Putamen (tissue), 1 donor: Measurements from ENCODE around the gene ZNF354C.
A peak's percentile ranks its signal among the peaks of the same experiment; 100 is the strongest.
"Not testable (repeated sequence)": the region's sequence is repeated elsewhere in the genome, so short reads cannot be mapped to it uniquely, and the experiment has no call there.

Experiments used
- DNase-seq: peaks from one replicate; pipeline ENCODE4 v3.0.0-alpha.2; 2016; ENCODE audit warnings: low spot score

Gene ZNF354C

DNA sequence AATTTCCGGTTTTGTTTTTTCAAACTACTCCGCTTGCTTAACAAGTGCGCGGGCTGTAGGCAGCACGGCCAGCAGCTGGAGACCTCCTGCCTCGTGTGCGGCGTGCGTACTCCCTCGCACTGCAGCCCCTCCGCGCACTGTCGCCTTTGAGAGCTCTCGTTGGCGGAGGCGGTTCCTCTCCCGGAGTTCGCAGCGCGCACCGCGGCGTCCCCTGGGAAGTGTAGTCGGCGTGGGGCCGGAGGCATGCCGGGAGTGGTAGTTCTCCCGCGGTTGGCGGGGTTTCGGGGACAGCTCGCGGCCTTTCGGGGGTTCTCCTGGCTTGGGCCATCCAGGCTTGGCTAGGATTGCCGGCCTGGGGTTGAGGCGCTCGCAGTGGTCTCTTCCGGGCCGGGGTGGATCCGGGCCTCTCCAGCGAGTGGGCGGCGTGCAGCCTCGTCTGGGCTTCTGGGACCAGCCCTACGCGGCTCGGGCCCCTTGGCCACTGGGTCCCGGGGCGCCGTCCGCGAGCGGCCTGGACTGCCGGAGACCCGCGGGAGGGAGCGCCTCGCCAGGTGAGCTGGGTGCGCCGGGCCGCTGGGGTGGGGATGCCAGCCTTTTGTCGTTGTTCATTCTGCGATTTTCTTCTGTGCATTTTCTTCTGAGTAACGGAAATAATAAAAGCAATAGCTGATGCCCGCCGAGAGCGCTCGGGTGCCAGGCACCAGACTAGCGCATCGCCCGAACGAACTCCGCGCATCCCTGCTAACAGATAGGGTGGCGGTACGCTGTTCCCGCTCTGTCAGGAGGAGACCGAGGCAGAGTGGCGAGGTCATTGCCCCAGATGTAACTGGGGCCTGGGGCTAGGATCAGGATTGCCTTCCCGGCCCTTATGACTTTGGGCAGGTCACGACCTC is at the start of gene ZNF354C:
Gene ZNF354C, plus strand, starts transcription at position 258 of the 893 bp plus-strand sequence. CDS start 1,696 bp downstream, outside the sequence.
- peak; percentile 85 for DNase-seq

DNA sequence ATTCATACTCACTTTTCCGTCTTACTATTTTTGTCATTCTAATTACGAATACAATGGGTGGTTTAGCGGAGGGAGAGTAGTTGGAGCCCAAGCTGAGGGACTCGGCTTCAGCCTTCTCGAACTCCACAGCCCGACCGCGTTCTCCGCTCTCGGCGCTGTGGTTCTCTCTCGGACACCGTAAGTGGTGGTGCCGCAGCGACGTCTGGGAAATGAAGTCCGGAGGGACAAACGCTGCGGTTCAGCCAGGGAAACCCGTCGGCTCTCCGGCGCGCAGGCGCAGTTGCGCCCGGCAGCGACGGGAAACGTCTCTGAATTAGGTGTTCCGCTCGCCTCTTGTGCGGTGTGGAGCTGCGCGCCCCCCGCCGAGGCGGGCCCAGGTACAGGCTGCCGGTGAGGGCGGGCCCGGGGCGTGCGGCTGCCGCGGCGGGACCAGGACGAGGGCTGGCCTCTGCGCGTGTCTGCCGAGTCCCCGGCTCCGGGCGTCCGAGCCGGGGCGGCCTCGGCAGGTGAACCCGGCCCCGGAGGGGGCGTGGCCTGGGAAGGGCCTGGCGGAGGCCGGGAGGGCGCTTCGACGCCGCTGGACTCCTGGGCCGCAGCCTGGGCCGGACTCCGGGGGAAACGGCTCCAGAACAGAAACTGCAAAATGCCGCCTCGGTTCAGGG is 36.5 kb upstream of the ZNF354C start, which contains the start of gene ZNF879:
Gene ZNF879, plus strand, starts transcription at position 277 of the 662 bp plus-strand sequence. CDS start 1,201 bp downstream, outside the sequence.
- peak; percentile 93 for DNase-seq

DNA sequence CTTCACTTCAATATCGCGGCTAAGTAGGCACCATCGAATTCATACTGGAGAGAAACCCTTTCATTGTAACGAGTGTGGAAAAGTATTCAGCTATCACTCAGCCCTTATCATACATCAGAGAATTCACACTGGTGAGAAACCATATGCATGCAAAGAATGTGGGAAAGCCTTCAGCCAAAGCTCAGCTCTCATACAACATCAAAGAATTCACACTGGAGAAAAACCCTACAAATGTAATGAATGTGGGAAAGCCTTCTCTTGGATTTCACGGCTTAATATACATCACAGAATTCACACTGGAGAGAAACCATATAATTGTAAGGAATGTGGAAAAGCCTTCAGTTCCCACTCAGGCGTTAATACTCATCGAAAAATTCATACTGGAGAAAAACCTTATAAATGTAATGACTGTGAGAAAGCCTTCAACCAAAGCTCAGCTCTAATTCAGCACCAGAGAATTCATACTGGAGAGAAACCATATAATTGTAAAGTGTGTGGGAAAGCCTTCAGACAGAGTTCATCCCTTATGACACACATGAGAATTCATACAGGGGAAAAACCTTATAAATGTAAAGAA is 27.1 kb upstream of the ZNF354C start:
- no peak for DNase-seq

DNA sequence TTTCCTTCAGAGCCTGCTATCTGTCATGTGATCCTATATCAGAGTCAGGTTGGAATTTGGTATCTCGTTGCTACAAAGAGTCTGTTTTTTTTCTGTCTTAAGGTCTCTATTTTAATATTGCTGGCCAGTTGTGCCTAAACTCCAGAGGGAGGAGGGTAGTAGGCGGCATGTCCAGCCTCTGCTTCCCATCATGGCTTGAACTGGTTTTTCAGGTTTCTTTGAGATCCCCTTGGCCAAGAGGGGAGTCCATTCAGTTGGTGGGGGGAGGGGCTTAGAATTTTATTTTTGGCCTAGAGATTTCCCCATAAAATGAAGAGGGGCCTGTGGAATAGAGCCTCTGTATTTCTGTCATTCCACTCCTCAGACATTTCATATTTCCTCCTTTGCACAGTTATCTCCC is 15.4 kb upstream of the ZNF354C start:
- no peak for DNase-seq

DNA sequence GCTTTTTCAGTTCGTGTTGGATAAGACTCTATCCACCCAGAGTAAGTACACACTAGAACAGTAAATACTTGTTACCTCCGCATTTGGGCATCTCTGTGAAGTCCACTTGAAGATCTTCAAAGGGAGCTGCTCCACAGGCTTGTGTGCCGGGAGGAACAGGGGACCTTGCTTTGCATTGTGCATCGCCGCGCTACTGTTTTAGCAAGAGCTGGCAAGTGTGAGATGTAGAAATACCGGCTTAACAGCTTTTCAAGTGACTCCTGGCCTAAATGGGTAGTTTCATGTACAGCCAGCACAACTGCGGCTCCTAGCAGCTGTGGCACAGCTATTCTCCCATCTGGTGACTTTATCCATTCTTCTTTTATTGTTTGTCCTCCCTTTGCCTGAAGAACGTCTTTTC is 8.4 kb upstream of the ZNF354C start:
- no peak for DNase-seq

DNA sequence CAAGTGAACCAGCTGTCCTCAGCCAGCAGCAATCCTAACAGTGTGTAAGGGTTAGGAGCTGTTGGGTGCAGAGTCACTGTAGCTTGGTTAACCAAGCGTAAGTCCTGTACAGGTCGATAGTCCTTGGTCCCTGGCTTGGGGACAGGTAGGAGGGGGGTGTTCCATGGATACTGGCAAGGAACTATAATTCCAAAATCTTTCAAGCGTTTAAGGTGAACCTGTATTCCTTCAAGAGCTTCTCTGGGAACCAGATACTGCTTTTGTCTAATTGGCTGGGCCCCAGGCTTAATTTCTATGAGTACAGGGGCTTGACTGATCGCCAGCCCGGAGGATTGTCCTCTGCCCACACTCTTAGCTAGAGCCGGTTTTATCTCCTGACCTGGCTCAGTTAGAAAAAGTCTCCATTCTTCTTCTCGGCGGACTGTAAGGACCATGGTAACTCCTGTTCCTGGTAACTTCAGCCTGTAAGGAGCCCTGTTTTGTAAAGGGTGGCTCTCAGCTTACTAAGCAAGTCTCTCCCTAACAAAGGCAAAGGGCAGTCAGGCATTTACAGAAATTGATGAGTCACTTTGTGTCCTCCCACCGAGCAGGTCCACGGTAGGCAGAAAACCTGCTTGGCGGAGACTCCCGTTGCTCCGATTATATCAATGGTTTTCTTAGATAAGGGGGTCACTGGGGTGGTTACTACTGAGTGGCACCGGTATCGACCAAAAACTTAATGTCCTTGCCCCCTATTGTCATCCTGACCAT is 6.0 kb upstream of the ZNF354C start:
- DNase-seq = no peak

DNA sequence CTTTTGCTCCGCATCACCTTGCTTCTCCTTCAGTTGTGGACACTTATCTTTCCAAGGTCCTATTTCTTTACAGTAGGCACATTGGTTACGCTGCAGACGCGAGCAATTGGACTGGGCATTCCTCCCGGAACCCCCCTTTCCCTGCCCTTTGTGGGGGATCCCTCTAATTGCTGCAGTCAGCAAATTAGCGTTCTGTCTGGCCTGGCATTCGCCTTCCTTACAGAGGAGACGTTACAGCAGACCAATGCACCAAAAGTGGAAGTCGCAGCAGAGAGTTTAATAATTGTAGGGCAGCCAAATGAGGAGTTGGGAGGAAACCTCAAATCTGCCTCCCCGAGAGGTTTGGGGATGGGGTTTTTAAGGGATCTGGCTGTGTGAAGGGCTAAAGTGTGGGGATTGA is 5.3 kb upstream of the ZNF354C start:
- DNase-seq = no peak

DNA sequence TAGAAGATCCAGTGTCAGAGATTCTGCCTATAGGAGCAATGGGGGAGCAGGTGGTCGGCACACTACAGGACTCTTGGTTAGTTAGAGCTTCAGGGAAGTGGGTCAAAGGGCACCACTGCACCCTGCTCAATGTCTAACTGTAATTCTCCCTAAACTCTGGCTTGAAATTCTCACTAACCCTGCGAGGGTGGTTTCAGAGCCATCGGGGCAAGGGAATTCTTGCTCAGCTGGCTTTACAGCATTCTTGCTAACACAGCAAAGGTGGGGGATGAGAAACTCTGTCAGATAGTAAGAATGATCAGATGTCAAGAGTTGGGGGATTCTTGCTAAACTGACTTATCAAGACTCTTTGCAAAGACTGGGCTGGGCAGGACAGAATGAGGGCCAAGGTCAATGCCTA is 4.7 kb upstream of the ZNF354C start:
- no peak for DNase-seq

DNA sequence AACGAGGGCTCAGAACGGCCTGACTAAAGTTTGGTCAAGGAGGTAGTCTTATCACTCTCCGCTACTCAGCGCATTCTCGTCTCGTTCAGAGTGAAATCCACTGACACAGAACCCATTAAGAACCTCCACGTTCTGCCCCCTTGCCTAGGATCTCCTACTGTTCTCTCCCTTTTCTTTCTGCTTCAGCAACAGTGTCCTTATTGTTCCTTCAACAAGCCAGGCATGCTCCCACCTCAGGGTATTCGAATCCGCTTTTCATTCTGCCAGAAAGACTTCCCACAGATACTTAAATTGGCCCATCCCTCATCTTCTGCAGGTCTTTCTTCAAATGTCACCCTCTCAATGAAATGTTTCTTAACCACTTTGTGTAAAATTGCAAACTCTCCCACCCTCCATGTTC is 4.3 kb upstream of the ZNF354C start:
- no peak for DNase-seq

DNA sequence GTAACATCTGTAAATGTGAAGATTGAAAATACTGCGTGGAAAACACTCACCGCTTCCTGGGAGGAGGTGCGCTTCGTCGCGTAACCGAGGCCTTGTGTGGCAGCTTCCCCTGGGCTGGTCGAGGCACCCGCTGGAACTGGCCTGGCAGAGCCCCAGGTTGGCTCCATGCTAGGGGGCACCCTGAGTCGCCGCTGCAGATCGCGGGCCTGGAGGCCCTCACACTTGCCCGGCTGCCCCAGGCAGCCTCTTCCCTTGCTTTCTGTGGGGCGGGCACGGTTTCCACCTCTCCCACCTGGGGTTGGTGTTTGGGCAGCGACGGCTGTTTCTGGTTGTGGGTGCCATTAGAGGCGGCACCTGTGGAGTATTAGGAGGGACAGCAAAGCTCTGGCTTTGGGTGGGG is 852 bp downstream of the ZNF354C start:
- DNase-seq = no peak

DNA sequence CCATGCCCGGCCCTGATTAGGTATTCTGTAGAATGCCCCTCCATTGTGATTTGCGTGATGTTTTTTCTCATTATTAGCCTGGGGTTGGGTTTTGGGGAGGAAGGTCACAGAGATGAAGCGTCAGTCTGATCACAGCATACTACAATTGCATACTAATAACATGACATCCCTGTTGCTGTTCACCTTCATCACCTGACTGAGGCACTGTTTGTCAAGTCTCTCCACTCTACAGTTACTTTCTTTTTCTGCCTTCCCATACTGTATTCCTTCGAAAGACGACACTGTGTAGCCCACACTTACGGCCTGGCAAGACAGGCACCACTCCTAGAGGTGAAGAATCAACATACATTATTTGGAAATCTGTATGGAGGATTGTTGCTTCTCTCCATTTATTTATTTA is 5.5 kb downstream of the ZNF354C start:
- no peak for DNase-seq

DNA sequence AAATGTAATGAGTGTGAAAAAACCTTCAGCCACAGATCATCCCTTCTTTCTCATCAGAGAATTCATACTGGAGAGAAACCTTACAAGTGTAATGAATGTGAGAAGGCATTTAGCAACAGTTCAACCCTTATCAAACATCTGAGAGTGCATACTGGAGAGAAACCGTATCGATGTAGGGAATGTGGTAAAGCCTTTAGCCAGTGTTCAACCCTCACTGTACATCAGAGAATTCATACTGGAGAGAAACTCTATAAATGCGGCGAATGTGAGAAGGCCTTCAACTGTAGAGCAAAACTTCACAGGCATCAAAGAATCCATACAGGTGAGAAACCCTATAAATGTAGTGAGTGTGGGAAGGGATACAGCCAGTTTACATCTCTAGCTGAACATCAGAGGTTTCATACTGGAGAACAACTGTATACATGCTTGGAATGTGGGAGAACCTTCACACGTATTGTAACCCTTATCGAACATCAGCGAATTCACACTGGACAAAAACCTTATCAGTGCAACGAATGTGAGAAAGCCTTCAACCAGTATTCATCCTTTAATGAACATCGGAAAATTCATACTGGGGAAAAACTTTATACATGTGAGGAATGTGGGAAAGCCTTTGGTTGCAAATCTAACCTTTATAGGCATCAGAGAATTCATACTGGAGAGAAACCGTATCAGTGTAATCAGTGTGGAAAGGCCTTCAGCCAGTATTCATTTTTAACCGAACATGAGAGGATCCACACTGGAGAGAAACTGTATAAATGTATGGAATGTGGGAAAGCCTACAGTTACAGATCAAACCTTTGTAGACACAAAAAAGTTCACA is 19.2 kb downstream of the ZNF354C start:
- no peak for DNase-seq

DNA sequence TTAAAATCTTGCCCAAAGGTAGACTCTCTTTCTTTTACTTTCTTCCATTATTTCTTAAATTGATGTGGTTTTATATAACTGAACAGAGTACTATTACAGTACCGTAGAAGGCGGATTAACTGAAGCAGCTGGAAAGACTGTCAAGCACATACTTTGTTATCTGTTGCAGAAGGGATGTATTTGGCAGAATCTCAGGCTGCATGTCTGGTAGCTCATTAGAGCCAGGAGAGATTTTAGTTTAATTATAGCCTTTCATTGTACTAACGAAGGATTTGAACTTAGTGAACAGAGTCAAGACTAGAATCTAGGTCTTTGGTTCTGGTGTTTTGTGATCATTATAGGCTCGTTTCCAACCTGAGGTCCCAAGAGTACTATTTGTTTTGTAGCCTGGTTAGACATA is 20.6 kb downstream of the ZNF354C start:
- DNase-seq = no peak

DNA sequence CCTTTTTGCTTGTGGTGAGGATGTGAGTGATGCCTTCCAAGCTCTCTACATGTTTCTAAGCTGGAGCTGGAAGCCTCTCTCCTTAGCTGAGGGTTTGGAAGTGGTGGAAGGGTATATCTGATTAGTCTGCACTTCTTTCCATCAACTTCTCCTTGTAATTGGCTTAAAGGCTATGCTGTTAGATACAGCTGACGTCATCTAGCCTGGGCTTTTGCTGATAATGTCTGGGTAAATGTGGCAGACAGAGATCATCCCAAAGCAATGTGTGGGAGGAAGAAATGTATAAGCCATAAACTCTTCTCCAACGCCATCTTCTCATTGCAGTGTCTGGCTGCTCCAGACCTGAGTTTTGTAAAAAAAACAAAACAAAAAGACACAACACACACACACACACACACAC is 29.3 kb downstream of the ZNF354C start:
- no peak for DNase-seq

DNA sequence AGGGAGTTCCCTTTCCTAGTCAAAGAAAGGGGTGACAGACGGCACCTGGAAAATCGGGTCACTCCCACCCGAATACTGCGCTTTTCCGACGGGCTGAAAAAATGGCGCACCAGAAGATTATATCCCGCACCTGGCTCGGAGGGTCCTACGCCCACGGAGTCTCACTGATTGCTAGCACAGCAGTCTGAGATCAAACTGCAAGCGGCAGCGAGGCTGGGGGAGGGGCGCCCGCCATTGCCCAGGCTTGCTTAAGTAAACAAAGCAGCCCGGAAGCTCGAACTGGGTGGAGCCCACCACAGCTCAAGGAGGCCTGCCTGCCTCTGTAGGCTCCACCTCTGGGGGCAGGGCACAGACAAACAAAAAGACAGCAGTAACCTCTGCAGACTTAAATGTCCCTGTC is 41.1 kb downstream of the ZNF354C start:
- not testable (repeated sequence) for DNase-seq

DNA sequence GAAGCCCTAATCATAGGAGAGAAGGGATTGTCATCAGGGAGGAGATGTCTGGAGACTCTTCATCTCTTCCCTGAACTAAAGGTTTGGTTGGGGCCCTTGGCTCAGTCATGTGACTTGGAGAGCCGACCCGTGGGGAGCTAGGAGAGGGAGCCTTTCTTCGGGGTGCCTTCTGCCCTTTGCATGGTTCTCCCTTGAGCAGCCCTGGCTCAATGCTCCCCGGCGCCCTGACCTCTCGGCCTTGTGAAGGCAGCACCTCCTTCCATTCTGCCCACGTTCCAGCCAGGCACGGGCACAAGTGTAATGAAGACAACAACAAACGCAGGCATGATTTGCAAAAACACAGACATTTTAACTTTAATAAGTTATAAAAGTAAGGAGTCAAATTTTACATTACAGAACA is 50.4 kb downstream of the ZNF354C start:
- DNase-seq = no peak

DNA sequence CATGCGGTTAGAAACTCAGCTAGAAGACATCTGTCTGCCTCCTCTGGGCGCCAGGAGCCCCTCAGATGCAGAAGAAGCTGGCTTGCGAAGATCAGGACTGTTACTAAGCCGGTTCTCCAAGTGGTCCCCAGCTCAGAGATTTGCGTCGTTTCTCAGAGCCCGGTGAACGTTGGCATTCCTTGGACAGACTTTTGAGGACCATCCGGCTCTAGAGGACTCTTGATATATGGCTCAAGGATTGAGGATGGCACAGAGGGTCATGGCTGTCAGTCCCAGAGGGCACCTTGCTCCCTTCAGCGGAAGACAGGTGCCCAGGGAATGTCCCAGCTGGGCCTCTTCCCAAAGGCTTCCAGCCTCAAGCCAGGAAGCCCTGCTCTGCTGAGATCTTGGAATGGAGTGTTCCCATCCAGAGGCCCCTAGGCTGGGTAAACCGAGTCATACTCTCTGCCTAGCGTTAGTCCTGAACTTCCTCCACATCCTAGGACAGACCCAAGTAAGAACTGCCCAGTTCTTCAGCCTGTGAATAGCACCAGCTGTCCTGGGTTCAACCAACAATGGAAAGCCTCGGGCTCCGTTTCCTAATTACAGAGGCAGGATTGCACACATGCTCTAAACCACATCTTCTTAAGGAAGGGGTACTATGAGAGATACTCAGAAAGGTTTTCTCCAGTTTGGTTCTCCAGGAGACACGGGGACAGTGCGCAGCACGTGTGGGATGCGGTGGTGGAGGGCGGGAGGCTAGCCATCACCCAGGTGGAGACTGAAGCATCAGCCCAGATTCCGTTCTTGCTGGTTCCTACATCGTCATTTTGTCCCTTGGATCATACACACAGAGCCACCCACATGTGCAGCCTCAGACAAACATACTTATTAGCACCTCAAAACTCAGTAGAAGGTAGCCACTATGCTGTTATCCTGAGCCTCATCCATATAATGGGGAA is 51.4 kb downstream of the ZNF354C start:
- DNase-seq = no peak

DNA sequence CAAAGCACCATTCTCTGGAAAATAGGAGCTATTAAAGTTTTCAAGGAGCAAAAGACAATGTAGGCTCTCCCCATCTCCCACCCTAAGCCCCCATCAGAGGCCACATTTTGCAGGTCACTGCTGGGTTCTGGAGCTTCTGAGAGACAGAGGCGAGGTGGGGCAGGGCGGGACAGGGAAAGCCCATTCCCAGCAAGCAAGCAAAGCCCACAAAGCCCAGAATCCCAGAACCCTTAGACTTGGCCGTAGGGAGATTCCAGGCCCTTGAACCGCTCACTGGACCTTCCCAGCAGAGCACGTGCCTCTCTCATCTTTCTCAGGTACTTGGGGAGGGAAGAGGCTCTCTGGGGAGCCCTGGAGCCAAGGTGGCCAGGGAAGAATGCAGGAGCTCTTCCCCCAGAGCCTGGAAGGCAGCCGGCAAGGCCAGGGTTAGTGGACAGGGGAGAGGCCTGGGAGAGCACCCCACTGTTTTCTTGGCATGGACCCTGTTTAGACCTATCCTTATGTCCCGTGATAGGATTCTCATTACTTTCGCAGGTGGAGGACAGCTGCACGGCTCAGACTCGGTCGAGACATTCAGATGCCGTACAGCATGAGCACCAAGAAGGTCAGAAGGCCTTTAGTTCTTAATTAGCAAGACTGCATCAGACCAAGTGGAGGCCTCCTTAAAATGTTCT is 52.4 kb downstream of the ZNF354C start:
- DNase-seq = no peak

DNA sequence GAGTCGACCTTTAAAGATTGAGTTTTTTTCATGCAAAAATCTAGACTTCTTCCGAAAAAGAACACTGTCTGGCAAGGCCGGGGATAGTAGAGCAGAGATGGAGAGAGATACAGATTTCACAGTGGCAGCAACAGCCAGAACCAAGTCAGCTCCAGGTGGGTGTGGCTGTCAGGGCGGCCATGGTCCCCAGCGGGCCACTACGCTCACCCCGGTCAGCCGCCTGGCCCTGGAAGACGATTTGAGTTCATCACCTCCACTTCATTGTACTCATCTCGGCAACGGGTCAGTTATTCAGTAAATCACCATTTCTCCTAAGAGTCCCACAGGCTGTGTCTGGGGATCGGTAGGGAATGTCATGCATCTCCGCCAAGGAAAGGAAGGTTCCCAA is 53.0 kb downstream of the ZNF354C start:
- DNase-seq = no peak
